Ovary (tissue), 9 donors: Measurements from ENCODE around the gene ATP10B. TPM values are rescaled to one million over a fixed set of nuclear protein-coding genes. Genes with fewer than 3 reads are reported as not detected.

Experiments used
- DNase-seq, 5 donors: peaks; one replicate each; pipeline ENCODE4 v3.0.0-alpha.2; 2019 to 2020
- H3K27ac ChIP-seq, 2 donors: fragments of 200-600 bp; one replicate each; pipeline versions ENCODE4 v1.5.1 to v1.8.0; 2019 to 2022
- H3K27me3 ChIP-seq: fragments of 200-600 bp; one replicate; pipeline ENCODE4 v1.8.0; 2022
- H3K36me3 ChIP-seq: fragments of 200-600 bp; sonication (generic); one replicate; pipeline ENCODE4 v1.5.1; 2019
- H3K4me1 ChIP-seq: one replicate; pipeline ENCODE4 v1.8.1; 2013; ENCODE audit warnings: mild to moderate bottlenecking, moderate library complexity; ENCODE audit not compliant: insufficient read depth
- H3K4me3 ChIP-seq: fragments of 200-600 bp; sonication (generic); one replicate; pipeline ENCODE4 v1.5.1; 2017
- H3K9me3 ChIP-seq, 2 donors: fragments of 200-600 bp in 1 of 2; sonication (generic) in 1 of 2; one replicate each; pipeline versions ENCODE4 v1.5.1 to v1.8.1; 2013 to 2019; ENCODE audit warnings: mild to moderate bottlenecking in 1 of 2, moderate library complexity in 1 of 2
- EP300 ChIP-seq: sonication (generic); formaldehyde crosslinking; IDR thresholded peaks from one replicate; pipeline ENCODE4 v1.6.1; 2017; ENCODE audit warnings: antibody characterized with exemption
- POLR2A ChIP-seq: fragments of 450-650 bp; IDR thresholded peaks from one replicate; pipeline ENCODE4 v1.6.1; 2017; ENCODE audit warnings: antibody characterized with exemption, mild to moderate bottlenecking, moderate library complexity
- WGBS, 3 donors: extraction: QIAGEN DNeasy Blood & Tissue Kit in 1 of 3; methylation state at CpG; one replicate each; pipeline versions ENCODE4 v1.1.5 to v1.1.7; 2013 to 2017; 5-methylcytosine and 5-hydroxymethylcytosine counted together
- intact Hi-C, 4 donors: fragments of 100-400 bp; cut with DNase I; formaldehyde crosslinking; loops; one replicate each; pipeline versions ENCODE4 v1.11.0 to v1.15.1; 2022 to 2023
- polyA plus RNA-seq, 2 donors: library from polyadenylated mRNA; stranded (reverse); fragments of 200-250 nt in 1 of 2; fragments of 350-450 nt in 1 of 2; fragmentation: Illumina TruSeq in 1 of 2; extraction: RNeasy Lipid Tissue Mini Kit (QIAGEN cat#74804) in 1 of 2; gene quantifications; one replicate each; pipeline ENCODE4 v1.2.3, GENCODE V29; 2013 to 2014
- total RNA-seq, 7 donors: library from RNA; depleted of rRNA in 2 of 7; stranded (reverse); fragments of >200 nt in 2 of 7; fragmentation: NEBNext Ultra II Directional in 3 of 7; extraction: Animal tissue kit (Norgen Biotek cat#: 25700) in 3 of 7; gene quantifications; one replicate each; pipeline versions ENCODE4 v1.1.0 to v1.2.4, GENCODE V29; 2016 to 2023
- TF ChIP-seq, protein P1 (sequence below), 3 donors: fragments of 450-650 bp in 2 of 3; fragments of 200-600 bp in 1 of 3; IDR thresholded peaks; one replicate each; pipeline versions ENCODE4 v1.5.1 to v1.8.0; 2016 to 2022; ENCODE audit warnings: antibody characterized with exemption in 3 of 3, mild to moderate bottlenecking in 1 of 3
- donor health status: DM: no; HTN: no; CAD: no; lungs with moderate emphysema.
- donor health status: DM: no; HTN: no; CAD: no.
- donor health status: Bipolar disorder and iron deficiency.
- donor health status: DM: yes; HTN: yes; CAD: no.
- donor health status: DM: no; HTN: no; CAD: no.
- donor health status: DM: yes; HTN: yes; CAD: no.

Gene ATP10B
- total and polyA plus RNA-seq, 9 donors: 0.02 to 19.1 (median 0.34) TPM; not detected in 1

DNA sequence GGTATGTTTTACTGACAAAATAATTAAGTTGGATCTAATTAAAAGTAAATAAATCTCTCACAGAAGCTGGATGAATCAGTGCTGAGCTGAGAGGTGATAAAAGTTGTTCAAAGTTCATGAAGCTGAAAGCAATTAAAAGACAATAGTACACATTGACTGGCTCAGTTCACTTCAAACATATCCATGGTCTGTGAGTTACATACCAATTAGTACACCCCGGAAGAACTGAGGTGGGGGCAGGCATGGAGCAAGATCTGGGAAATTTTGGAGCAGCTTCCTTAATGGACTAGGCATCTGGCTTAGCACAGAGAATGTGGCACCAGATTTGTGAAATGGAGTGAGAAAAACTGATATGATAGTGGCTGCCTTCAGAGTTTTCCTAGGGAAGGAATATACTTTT, 152.7 kb downstream of the ATP10B start:
- Histone ChIP-seq H3K4me3 (no peak overlapping the region), H3K4me1 (no peaks in the 10 kb centered on the region), H3K27me3 (no peaks in the 10 kb centered on the region), H3K27ac (no peak overlapping the region), H3K9me3 (no peaks in the 10 kb centered on the region), H3K36me3 (no peaks in the 10 kb centered on the region)
- intact Hi-C loops: no loop called here
- TF ChIP-seq EP300: no peak
- TF ChIP-seq, protein P1, sequence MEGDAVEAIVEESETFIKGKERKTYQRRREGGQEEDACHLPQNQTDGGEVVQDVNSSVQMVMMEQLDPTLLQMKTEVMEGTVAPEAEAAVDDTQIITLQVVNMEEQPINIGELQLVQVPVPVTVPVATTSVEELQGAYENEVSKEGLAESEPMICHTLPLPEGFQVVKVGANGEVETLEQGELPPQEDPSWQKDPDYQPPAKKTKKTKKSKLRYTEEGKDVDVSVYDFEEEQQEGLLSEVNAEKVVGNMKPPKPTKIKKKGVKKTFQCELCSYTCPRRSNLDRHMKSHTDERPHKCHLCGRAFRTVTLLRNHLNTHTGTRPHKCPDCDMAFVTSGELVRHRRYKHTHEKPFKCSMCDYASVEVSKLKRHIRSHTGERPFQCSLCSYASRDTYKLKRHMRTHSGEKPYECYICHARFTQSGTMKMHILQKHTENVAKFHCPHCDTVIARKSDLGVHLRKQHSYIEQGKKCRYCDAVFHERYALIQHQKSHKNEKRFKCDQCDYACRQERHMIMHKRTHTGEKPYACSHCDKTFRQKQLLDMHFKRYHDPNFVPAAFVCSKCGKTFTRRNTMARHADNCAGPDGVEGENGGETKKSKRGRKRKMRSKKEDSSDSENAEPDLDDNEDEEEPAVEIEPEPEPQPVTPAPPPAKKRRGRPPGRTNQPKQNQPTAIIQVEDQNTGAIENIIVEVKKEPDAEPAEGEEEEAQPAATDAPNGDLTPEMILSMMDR (IDR thresholded peaks at IDR 0.05): no peak
- no peak for TF ChIP-seq POLR2A
- DNase-seq: no peak
- WGBS, 3 donors: 5 to 10% (median 5%) methylated on average over 1 of the region's 1 CpG

DNA sequence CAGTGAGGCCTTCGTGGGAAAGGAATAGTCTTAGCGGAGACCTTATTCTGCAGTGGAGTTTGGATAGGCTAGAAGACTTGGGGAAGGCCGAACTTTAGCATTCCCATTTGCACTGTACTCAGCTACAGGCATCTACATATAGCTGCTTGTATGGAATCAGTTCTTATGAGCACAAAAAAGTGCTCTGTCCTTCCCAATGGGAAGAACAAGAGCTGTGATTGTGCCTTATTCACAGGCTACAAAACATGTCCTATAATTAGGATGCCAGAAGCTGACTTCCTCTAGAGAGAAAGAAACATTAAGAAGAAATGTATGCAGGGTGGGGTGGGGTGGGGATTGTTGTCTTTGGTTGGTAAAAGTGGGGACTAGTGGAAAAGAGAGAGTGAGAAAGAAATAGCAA, 154.7 kb downstream of the ATP10B start:
- Histone ChIP-seq H3K4me3 (no peak overlapping the region), H3K4me1 (no peaks in the 10 kb centered on the region), H3K27me3 (no peaks in the 10 kb centered on the region), H3K9me3 (no peaks in the 10 kb centered on the region), H3K27ac (no peak overlapping the region), H3K36me3 (no peaks in the 10 kb centered on the region)
- intact Hi-C loops: no loop called here
- no peak for DNase-seq
- WGBS, 3 donors: 81 to 93% (median 82%) methylated on average over 3 of the region's 3 CpGs
- TF ChIP-seq, protein P1 (IDR thresholded peaks at IDR 0.05): no peak
- no peak for TF ChIP-seq EP300
- TF ChIP-seq POLR2A: no peak

DNA sequence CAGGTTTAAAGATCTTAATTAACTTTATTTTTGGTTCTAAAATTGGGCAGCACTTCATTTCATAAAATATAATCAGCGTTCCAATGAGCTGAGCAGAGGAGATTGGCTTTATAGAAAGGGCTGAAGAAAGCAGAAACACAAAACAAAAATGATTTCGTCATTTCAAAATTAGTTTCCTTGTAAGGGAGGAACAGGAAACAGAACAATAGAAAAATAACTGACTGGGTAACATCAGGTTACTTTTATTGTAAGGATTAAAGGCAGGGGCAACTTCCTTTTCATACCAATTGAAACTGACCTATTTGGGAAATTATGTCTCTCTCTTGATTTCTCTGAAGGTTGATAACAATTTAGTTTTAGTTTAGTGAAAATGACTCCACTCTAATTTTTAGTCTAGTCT, 157.1 kb downstream of the ATP10B start:
- Histone ChIP-seq H3K4me3 (no peak overlapping the region), H3K27me3 (no peaks in the 10 kb centered on the region), H3K36me3 (no peaks in the 10 kb centered on the region), H3K9me3 (no peaks in the 10 kb centered on the region), H3K4me1 (no peaks in the 10 kb centered on the region), H3K27ac (no peak overlapping the region)
- intact Hi-C loops: no loop called here
- TF ChIP-seq, protein P1 (IDR thresholded peaks at IDR 0.05): no peak
- TF ChIP-seq EP300 (no peak), POLR2A (no peak)
- DNase-seq: no peak
- WGBS, 3 donors: 66 to 79% (median 76%) methylated on average over 2 of the region's 2 CpGs

DNA sequence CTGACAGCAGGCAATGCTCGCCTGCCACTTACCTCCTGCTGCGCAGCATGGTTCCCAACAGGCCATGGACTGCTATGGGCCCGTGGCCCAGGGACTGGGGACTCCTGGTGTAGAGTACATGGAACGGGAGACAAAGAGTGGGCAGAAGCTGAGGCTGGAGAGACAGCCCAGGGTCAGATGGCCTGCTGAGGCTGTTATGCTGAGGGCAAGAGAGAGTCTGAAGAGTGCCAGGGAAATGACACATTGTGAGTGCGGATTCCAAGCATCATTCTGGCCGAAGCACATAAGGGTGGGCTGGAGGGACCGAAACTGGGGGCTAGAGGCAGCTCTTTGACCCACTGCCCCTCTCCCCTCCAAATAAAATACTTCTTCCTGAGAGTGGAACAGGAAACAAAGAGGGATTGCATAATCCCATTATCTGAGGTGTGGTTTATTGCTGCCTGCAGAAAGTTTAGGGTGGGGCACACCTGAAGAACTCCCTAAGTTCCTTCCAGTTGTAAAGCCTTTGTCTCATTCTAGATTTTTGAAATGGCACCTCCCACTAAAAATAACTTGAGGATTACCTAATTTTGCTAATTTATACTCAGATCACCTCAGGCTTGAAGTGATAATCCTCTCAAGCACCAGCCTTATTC, 158.1 kb downstream of the ATP10B start:
- TF ChIP-seq POLR2A: no peak
- no peak for TF ChIP-seq EP300
- TF ChIP-seq, protein P1 (IDR thresholded peaks at IDR 0.05): no peak
- Histone ChIP-seq H3K27ac (no peak overlapping the region), H3K36me3 (no peaks in the 10 kb centered on the region), H3K4me3 (no peak overlapping the region), H3K27me3 (no peaks in the 10 kb centered on the region), H3K4me1 (no peaks in the 10 kb centered on the region), H3K9me3 (no peaks in the 10 kb centered on the region)
- DNase-seq: no peak
- intact Hi-C loops: no loop called here
- 61 to 77% (median 67%) methylated on average over 7 of the region's 7 CpGs for WGBS, 3 donors
